ENCODE measurements around the gene BCAN.

DNA sequence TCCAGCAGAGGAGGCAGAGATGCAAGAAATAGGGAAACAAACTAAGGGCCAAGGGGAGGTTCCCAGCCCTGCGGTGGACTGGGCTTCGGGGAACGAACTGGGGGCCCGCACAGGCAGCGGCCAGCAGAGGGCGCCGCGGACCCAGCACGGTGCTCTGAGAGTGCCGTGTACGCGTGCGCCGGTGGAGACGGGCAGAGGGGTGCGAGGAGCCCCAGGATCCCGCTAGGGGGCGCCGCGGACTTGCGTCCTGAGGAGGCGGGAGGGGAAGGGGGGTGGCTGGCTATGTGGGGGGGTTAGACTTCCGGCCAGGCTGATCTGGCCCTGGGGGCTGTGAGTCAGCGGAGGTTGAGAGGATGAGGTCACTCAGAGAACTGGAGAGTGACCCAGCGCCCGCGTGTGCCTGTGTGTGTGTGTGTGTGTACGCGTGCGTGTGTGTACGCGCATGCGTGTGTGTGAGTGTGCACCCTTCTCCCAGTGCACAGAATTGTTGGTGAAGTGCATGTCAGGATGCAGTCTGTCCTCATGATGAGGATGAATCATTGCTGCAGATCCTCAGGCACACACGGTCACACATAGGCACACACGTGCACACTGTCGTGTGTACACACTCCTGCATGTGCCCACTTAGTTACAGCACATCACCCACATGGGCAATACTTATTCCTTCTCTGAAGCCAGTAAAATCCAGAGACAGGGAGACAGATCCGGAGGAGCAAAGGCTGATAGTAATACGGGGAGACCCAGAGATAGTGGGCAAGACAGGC lies 18.3 kb downstream of the BCAN start:
- no peak; the same call in 1 of the 2 replicates for TF ChIP-seq POLR2AphosphoS5 (IDR thresholded peaks at IDR 0.05; ENCODE audit: low read depth, low read length)
- TF ChIP-seq, protein P1, sequence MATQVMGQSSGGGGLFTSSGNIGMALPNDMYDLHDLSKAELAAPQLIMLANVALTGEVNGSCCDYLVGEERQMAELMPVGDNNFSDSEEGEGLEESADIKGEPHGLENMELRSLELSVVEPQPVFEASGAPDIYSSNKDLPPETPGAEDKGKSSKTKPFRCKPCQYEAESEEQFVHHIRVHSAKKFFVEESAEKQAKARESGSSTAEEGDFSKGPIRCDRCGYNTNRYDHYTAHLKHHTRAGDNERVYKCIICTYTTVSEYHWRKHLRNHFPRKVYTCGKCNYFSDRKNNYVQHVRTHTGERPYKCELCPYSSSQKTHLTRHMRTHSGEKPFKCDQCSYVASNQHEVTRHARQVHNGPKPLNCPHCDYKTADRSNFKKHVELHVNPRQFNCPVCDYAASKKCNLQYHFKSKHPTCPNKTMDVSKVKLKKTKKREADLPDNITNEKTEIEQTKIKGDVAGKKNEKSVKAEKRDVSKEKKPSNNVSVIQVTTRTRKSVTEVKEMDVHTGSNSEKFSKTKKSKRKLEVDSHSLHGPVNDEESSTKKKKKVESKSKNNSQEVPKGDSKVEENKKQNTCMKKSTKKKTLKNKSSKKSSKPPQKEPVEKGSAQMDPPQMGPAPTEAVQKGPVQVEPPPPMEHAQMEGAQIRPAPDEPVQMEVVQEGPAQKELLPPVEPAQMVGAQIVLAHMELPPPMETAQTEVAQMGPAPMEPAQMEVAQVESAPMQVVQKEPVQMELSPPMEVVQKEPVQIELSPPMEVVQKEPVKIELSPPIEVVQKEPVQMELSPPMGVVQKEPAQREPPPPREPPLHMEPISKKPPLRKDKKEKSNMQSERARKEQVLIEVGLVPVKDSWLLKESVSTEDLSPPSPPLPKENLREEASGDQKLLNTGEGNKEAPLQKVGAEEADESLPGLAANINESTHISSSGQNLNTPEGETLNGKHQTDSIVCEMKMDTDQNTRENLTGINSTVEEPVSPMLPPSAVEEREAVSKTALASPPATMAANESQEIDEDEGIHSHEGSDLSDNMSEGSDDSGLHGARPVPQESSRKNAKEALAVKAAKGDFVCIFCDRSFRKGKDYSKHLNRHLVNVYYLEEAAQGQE (IDR thresholded peaks at IDR 0.05; ENCODE audit: insufficient read depth in 1 of 2, low read depth in 2 of 2, low read length in 2 of 2) = peak in 1 of 2 experiments; percentile 42; a peak in 1 of 4 replicates
- TF ChIP-seq SIN3A (IDR thresholded peaks at IDR 0.05; ENCODE audit: borderline replicate concordance, insufficient read depth, low read length) = peak; percentile 74; the same call in 1 of the 2 replicates
